HL-60 (cell line): ENCODE measurements around the gene PNPLA6.
A peak's percentile ranks its signal among the peaks of the same experiment; 100 is the strongest.

ENCODE experiments used
- DNase-seq, 2 experiments: peaks; one replicate each; pipeline ENCODE4 v3.0.0-alpha.2; 2010 to 2020; ENCODE audit warnings: low read depth in 1 of 2, low spot score in 1 of 2
- H3K27ac ChIP-seq: fragments of 250-450 bp; sonication (Bioruptor Pico); replicated peaks from 2 replicates; pipeline ENCODE4 v1.5.1; 2020; ENCODE audit warnings: mild to moderate bottlenecking, moderate library complexity
- H3K27me3 ChIP-seq: fragments of 250-450 bp; sonication (Bioruptor Pico); 2 replicates; pipeline ENCODE4 v1.5.1; 2021; ENCODE audit warnings: mild to moderate bottlenecking, moderate library complexity; ENCODE audit not compliant: insufficient read depth, poor library complexity, severe bottlenecking
- H3K4me3 ChIP-seq: replicated peaks from 2 replicates; pipeline ENCODE4 v1.5.1; 2011; ENCODE audit warnings: mild to moderate bottlenecking, control low read depth, low read length; ENCODE audit not compliant: insufficient read depth
- CTCF ChIP-seq: IDR thresholded peaks from one replicate; pipeline ENCODE4 v1.5.1; 2011; ENCODE audit warnings: low read length, control low read depth, inconsistent platforms; ENCODE audit not compliant: insufficient read depth
- GABPA ChIP-seq: IDR thresholded peaks from 2 replicates; pipeline ENCODE4 v1.6.1; 2012; ENCODE audit warnings: low read depth
- POLR2AphosphoS5 ChIP-seq: IDR thresholded peaks from 2 replicates; pipeline ENCODE4 v1.6.1; 2012; ENCODE audit warnings: low read depth
- REST ChIP-seq: IDR thresholded peaks from 2 replicates; pipeline ENCODE4 v1.6.1; 2012; ENCODE audit warnings: low read depth; ENCODE audit not compliant: insufficient replicate concordance
- SPI1 ChIP-seq: IDR thresholded peaks from 2 replicates; pipeline ENCODE4 v1.6.1; 2012; ENCODE audit warnings: low read depth, mild to moderate bottlenecking, borderline replicate concordance

Gene PNPLA6

GRCh38 chr19:7502552-7502951, 33.0 kb upstream of the PNPLA6 start:
- Histone ChIP-seq H3K27ac (no peak overlapping the region), H3K4me3 (no peak overlapping the region), H3K27me3 (peaks cover 6% of the 10 kb centered on the region)
- DNase-seq: no peak
- TF ChIP-seq POLR2AphosphoS5 (no peak), GABPA (no peak), REST (no peak), SPI1 (no peak), CTCF (no peak)

- Histone ChIP-seq H3K4me3 (no peak overlapping the region), H3K27me3 (peaks cover 6% of the 10 kb centered on the region), H3K27ac (no peak overlapping the region)
- DNase-seq: peak in 1 of 2 experiments; percentile 61
- TF ChIP-seq POLR2AphosphoS5 (0 out of 2 replicates have a peak, but pooled peaks have one; percentile 18), SPI1 (no peak)
Observed at GRCh38 chr19:7504684-7505083, 30.8 kb upstream of the PNPLA6 start.

DNA sequence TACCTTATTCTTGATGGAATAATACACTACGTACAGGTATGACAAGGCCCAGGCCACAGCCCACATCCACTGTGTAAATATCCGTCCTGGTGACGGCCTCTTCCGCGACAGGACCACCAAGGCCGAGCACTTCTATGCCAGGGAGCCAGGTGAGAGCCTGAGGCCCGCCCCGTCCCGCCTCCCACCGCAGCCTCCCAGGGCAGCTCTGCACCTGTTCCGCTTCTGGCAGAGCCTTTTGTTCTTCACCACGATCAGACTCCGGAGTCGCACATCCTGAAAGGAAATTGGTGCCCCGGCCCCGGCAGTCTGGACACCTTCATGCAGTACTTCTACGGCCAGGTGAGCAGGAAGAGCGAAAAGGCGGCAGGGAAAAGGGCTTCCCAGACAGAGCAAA, 30.2 kb upstream of the PNPLA6 start:
- TF ChIP-seq GABPA: no peak
- no peak for TF ChIP-seq CTCF
- Histone ChIP-seq H3K27me3 (peaks cover 6% of the 10 kb centered on the region), H3K4me3 (no peak overlapping the region), H3K27ac (no peak overlapping the region)
- no peak for DNase-seq

- peaks cover 2% of the 10 kb centered on the region for H3K27me3 ChIP-seq
- TF ChIP-seq POLR2AphosphoS5: no peak
- TF ChIP-seq REST: peak; percentile 84
- no peak for TF ChIP-seq SPI1
- no peak overlapping the region for H3K4me3 ChIP-seq
- no peak overlapping the region for H3K27ac ChIP-seq
- no peak for DNase-seq
Observed at GRCh38 chr19:7505682-7506384, 29.7 kb upstream of the PNPLA6 start.
